HG03378 (cell line): ENCODE results near the gene MICALL2.

Experiments used
- ATAC-seq: cut with Tn5 transposase; IDR thresholded peaks from one replicate; pipeline ENCODE4 v1.9.1; 2021; ENCODE audit warnings: mild to moderate bottlenecking, moderate library complexity; ENCODE audit not compliant: unreplicated experiment

The MICALL2 gene

DNA sequence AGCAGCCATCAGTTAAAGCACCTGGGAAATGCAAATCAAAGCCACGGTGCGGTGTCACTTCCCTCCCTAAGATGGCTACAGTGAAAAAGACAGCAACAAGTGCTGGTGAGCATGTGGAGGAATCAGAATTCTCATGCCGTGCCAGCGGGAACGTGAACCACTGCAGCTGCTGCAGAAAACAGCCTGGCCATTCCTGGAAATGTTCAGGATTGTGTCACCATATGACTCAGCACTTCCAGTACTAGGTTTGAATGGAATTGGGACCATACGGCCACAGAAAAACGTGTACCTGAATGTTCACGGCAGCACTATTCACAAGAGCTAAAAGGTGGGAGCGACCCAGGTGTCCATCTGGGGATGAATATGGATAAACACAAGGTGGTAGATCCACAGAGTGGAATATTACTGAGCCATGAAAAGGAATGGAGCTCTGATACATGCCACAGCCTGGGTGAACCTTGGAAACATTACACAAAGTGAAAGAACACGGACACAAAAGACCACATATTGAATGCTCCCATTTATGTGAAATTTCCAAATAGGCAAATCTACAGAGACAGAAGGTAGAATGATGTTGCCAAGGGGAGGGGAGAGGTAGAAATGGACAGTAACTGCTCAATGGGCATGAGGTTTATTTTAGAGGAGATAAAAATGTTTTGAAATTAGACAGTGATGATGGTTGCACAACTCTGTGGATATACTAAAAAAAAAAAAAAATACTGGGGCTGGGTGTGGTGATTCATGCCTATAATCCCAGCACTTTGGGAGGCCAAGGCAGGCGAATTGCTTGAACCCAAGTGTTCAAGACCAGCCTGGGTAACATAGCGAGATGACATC is 61.6 kb downstream of the MICALL2 start:
- ATAC-seq = no peak

DNA sequence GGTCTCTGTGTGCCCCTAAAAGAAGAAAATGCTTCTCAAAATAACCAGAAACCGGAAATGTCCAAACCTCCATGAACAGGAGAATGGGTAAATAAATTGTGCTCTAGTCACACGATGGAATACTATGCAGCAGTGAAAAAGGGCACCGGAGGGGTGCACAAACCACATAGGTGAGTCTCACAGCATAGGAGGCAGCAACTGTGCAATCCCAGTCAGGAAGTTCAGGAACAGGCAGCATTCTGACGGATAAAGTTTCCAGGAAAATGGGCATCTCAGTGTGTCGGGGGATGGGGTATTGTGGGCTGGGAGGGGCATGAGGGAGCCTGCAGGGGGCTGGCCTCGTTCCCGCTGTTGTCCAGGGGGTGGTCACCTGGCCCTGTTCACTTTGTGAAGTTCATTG is 63.1 kb downstream of the MICALL2 start:
- no peak for ATAC-seq

GRCh38 chr7:1395211-1396070 is 63.8 kb downstream of the MICALL2 start:
- no peak for ATAC-seq

- ATAC-seq = no peak
Observed at GRCh38 chr7:1394371-1394770, 64.9 kb downstream of the MICALL2 start.

DNA sequence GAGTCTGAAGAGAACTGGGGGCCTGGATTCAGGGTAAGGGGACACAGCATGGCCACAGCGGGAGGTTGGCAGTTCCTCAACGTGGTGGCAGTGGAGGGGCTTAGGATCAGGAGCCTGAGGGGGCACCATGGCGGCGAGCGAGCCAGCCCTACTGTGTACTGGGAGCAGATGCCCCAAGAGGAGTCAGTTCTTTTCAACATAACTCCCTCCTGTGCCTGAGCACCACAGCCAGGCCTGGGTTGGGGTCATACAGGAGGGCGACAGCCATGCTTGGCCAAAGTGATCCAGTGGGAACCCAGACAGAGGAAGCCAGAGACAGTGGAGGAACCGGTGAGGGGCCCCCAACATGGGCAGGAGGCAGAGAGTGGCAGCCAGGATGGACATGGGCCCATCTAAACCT is 65.8 kb downstream of the MICALL2 start:
- ATAC-seq = no peak

DNA sequence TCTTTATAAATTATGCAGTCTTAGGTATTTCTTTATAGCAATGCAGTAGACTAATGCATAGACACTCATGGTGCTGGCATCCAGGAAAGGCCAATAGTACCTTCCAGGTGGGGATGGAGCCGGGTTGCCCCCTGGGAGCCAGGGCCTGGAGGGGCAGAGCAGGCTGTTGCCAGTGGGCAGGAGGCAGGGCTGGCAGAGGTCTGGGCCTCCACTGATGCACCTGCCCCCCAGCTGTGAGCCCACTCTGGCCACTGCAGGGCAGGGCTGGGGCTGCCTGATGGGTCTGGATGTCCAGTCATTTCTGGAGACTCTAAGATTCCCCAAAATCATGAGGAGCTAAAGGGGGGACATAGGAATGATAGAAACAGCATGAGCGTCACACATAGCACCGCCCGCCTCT is 66.7 kb downstream of the MICALL2 start:
- ATAC-seq = no peak

DNA sequence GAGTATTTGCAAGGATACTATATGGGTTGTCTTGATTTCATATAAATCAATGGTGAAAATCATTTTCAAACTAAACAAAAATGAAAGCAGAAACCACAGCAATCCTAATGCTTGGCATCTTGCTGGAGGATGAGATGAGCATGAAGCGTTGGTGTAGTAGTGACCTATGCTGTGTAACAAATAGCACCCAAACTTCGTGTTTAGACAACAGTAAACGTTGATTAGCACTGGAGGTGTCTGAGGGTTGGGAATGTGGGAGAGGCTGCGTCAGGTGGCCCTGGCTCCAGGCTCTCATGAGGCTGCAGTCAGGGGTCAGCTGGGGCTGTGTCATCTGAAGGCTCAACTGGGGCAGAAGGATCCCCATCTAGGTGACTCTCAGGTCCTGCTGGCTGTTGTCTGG is 67.8 kb downstream of the MICALL2 start:
- ATAC-seq = no peak

DNA sequence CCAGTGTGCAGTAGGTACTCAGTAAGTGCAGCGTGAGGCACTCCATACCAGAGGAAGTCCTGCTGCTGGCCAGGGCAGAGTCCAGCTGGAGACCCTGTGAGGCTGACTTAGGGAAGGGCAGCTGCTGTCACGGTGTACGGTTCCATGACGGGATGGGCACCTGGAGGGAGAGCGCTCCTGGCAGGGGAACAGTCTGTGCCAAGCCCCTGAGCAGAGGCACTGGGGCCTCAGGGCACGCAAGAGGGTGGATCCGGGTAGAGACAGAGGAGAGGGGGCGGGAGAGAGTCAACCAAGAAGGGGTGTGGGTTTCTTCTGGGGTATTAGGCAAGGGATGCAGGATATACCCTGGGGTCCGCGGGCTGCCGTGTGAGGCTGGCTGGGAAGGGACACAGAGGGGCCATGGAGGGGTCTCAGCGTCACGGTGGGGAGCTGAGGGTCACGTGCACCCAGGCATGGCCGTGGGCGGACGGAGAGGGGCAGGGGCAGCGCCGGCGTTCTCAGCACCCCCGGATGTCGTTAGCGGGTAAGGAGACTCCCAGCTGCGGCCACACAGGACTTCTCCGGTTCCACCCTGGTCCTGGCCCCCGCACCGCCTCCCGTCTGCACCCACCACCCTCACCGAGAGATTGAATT is 70.5 kb downstream of the MICALL2 start:
- ATAC-seq = no peak

GRCh38 chr7:1388021-1388702 is 71.1 kb downstream of the MICALL2 start:
- ATAC-seq = no peak

GRCh38 chr7:1387261-1387660 is 72.0 kb downstream of the MICALL2 start:
- no peak for ATAC-seq

DNA sequence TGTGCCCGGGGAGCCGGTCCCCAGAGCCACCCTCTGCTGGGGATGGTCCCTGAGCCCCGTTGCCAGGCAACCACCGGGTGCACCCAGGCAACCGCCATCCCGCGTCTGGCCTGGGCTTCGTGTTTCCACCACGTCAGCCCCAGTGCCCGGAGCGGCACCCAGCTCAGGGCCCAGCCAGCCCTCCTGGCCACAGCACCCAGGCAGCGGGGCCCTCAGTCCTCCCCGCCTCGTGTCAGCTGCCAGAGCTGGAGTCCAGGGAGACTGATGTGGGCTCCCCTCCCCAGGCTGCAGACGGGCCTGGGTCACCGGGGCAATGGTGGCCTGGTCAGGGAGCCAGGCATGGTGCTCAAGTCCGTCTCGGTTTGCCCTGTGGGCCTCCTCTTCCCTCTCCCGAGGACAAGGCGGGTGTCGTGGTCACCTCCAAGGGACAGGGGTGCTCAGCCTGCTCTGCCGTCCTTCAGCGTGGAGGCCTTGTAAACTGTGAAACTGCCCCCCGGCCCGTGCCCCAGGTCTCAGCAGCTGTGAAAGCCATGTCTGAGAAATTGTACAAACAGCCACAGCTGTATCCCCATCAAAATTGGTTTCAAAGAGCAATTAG is 72.5 kb downstream of the MICALL2 start:
- no peak for ATAC-seq

DNA sequence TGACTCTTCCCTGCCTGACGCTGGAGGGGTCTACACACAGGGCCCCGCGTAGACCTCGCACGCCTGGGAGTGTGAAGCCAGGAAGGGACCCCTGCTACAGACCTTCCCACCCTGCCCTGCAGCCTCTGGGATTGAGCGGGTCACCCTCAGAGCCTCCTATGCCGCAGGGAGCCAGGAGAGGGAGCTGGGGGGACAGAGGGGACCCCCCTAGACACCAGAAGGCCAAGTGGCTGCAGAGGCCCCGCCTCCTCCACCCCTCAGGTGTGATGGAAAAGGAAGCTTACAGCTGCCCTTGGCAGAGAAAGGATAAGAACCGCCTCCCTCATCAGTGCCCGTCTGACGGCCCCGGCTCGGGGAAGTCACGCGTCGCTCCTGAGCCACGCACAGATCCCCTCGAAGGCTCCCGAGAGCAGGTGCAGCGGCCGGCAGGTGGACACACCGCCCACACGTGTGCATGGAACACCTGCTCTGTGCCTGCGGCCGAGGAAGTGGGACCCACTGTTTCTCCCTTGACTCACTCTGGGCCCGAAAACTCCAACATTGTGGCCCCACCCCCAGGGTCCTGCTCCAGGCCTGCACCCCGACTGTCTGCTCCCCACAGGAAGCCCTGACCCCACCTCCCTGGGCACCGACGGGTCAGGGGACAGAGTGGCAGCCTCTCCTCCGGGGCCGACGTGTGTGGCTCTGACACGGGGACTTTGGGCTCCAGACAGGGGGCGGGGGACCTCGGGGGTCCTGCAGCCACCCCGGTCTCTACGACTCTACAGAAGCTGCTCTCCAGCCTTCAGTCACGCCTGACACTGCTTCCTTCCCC is 73.3 kb downstream of the MICALL2 start:
- no peak for ATAC-seq

DNA sequence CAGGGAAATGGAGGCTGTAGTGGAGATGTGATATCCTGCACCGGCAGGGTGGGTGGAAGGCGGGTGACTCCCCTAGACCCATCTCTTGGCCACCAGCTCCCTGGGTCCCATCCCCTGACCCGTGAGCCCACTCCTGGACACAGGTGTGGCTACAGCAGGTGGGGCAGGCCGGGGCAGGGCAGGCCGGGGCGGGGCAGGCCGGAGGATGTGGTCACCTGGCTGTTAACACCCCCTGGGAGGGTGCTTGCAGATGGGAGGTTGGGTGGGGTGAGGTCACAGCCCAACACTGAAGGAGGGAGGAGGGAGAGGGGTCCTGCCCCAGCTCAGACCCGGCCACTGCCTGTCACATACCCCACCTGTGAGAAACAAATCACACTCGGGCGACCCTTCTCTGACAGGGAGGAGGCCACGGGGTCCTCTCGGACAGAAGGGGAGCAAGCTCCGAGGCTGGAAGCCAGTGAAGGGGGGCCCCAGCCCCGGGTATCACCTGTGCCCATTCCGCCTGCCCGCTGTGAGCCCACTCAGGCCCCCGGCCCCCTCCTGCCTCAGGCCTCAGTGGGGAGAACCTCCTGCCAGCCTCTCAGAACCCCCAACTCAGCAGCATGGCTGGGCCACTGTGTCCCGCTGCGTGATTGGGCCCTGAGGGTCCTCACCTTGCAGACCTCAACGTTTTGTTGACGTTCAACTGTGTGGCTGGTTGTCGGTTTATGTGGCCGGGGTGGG is 74.0 kb downstream of the MICALL2 start:
- ATAC-seq = no peak
